Measurements from ENCODE around the gene ARHGEF4.

The ARHGEF4 gene

DNA sequence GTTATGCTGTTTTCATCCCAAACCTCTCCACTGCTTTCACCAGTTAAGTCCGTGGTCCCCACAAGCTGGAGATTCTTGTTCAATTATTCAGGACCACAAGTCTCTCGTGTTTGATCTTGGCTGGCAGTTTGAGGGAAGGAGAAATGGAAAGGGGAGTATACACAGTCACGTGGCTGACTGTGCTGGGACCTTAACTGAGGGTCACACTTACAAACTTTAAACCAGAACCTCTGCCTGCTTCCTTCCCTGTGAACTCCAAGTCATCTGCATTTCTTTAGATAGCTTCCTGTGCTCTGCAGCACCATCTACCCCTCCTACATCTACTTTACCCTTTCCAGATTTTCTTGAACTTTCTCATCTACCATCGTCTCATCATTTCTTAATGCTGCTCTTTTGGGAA lies 91.7 kb downstream of the ARHGEF4 start:
- H4K12ac ChIP-seq (ENCODE audit: low read depth, low read length), result no peak overlapping the region
- H3K4me1 ChIP-seq (ENCODE audit: control insufficient read depth in 1 of 2, insufficient read depth in 2 of 2, low read length in 2 of 2), result no peaks in the 10 kb centered on the region
- no peak overlapping the region for H3K4me3 ChIP-seq (ENCODE audit: low read depth, low read length)
- peaks cover 3% of the 10 kb centered on the region for H3K9me3 ChIP-seq (ENCODE audit: insufficient read depth, low read depth, low read length)
- H3K4me2 ChIP-seq (ENCODE audit: low read length), result no peak overlapping the region
- no peak overlapping the region for H2BK12ac ChIP-seq (ENCODE audit: low read length)
- no peaks in the 10 kb centered on the region for H3K27me3 ChIP-seq (ENCODE audit: insufficient read depth, low read length)
- no peak overlapping the region for H3K9ac ChIP-seq (ENCODE audit: low read length)
- no peaks in the 10 kb centered on the region for H3K36me3 ChIP-seq (ENCODE audit: control insufficient read depth in 1 of 2, insufficient read depth in 2 of 2, low read length in 2 of 2)
- H3K79me1 ChIP-seq (ENCODE audit: low read length), result no peaks in the 10 kb centered on the region
- H4K8ac ChIP-seq (ENCODE audit: low read depth, low read length), result no peak overlapping the region
- H3K27ac ChIP-seq (ENCODE audit: low read depth, low read length), result no peak overlapping the region
- H2BK5ac ChIP-seq (ENCODE audit: low read depth, low read length, poor library complexity), result no peak overlapping the region
- no peak overlapping the region for H3K18ac ChIP-seq (ENCODE audit: low read length)
- H2AK5ac ChIP-seq (ENCODE audit: low read length), result no peak overlapping the region
- no peak overlapping the region for H3K23ac ChIP-seq (ENCODE audit: low read length)
- WGBS (ENCODE audit: extremely low coverage, insufficient coverage, insufficient read length), result 100% methylated on average over 1 of the region's 4 CpGs
- H3K4ac ChIP-seq (ENCODE audit: low read depth, low read length), result no peak overlapping the region
- no peak overlapping the region for H2BK120ac ChIP-seq (ENCODE audit: insufficient read depth, low read length, poor library complexity)
- DNase-seq, result no peak
- H3K79me2 ChIP-seq (ENCODE audit: control insufficient read depth, insufficient read depth, low read length, poor library complexity), result no peaks in the 10 kb centered on the region
- no peak overlapping the region for H2AFZ ChIP-seq (ENCODE audit: insufficient read depth, low read length, poor library complexity)
- no peak overlapping the region for H3K14ac ChIP-seq (ENCODE audit: low read length)
- H4K91ac ChIP-seq (ENCODE audit: low read depth, low read length), result no peak overlapping the region

DNA sequence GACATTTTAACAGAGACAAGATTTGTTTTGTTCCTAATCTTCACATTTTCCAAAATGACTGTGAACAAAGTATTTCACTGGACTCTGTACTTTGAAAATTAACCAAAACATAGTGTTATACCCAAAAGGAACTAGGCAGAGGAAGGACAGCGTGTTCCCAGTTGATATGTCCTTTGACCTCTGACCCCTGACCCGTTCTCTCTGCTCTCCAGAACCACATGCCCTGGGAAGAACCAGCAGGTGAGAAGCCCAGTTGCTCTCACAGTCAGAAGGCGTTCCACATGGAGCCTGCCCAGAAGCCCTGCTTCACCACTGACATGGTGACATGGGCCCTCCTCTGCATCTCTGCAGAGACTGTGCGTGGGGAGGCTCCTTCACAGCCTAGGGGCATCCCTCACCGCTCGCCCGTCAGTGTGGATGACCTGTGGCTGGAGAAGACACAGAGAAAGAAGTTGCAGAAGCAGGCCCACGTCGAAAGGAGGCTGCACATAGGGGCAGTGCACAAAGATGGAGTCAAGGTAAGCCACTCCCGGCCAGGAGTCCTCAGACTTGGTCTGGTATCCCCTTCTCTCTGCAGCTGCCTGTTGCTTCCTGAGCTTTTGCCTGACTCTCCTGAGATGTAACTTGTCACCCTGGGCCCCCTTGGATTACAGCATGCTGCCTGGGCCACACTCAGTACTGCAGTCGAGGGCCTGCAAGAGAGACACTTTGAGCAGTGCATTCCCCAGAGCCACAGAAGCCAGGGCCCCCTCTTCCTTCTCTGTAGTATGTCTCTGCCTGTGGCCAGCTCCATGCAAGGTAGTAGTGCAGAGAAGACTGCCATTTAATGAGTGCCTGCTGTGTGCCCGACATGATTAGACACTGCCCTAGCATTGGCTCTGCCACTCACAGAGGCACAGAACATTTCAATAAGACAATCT lies 94.3 kb downstream of the ARHGEF4 start:
- no peak for DNase-seq
- Histone ChIP-seq H3K79me2 (ENCODE audit: control insufficient read depth, insufficient read depth, low read length, poor library complexity) (no peaks in the 10 kb centered on the region), H3K36me3 (ENCODE audit: control insufficient read depth in 1 of 2, insufficient read depth in 2 of 2, low read length in 2 of 2) (no peaks in the 10 kb centered on the region), H4K12ac (ENCODE audit: low read depth, low read length) (no peak overlapping the region), H3K18ac (ENCODE audit: low read length) (no peak overlapping the region), H3K27me3 (ENCODE audit: insufficient read depth, low read length) (no peaks in the 10 kb centered on the region), H3K14ac (ENCODE audit: low read length) (no peak overlapping the region), H2BK12ac (ENCODE audit: low read length) (no peak overlapping the region), H3K4me1 (ENCODE audit: control insufficient read depth in 1 of 2, insufficient read depth in 2 of 2, low read length in 2 of 2) (no peaks in the 10 kb centered on the region), H3K9me3 (ENCODE audit: insufficient read depth, low read depth, low read length) (peaks cover 3% of the 10 kb centered on the region), H3K4me3 (ENCODE audit: low read depth, low read length) (no peak overlapping the region), H3K27ac (ENCODE audit: low read depth, low read length) (no peak overlapping the region), H3K4me2 (ENCODE audit: low read length) (no peak overlapping the region), H4K8ac (ENCODE audit: low read depth, low read length) (no peak overlapping the region), H3K23ac (ENCODE audit: low read length) (no peak overlapping the region), H2BK5ac (ENCODE audit: low read depth, low read length, poor library complexity) (no peak overlapping the region), H2AK5ac (ENCODE audit: low read length) (no peak overlapping the region), H2AFZ (ENCODE audit: insufficient read depth, low read length, poor library complexity) (no peak overlapping the region), H3K4ac (ENCODE audit: low read depth, low read length) (no peak overlapping the region), H2BK120ac (ENCODE audit: insufficient read depth, low read length, poor library complexity) (no peak overlapping the region), H3K79me1 (ENCODE audit: low read length) (no peaks in the 10 kb centered on the region), H3K9ac (ENCODE audit: low read length) (no peak overlapping the region), H4K91ac (ENCODE audit: low read depth, low read length) (no peak overlapping the region)
- WGBS (ENCODE audit: extremely low coverage, insufficient coverage, insufficient read length), result no CpG with 5 or more reads among the region's 12 CpGs

DNA sequence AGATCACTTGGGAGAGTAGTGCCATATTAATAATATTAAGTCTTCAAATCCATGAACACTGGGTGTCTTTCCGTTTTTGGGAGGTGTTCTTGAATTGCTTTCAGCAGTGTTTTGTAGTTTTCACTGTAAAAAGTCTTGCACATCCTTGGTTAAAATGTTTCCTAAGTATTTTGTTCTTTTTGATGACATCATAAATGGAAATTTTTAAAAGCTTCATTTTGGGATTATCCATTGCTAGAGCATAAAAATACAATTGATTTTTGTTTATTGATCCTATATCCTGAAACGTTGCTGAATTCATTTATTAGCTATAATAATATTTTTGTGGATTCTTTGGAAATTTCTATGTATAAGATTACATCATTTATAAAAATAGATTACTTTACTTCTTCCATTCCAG lies 96.8 kb downstream of the ARHGEF4 start:
- DNase-seq, result no peak
- H2BK5ac ChIP-seq (ENCODE audit: low read depth, low read length, poor library complexity), result no peak overlapping the region
- no peak overlapping the region for H3K4me3 ChIP-seq (ENCODE audit: low read depth, low read length)
- H3K36me3 ChIP-seq (ENCODE audit: control insufficient read depth in 1 of 2, insufficient read depth in 2 of 2, low read length in 2 of 2), result no peaks in the 10 kb centered on the region
- H2AK5ac ChIP-seq (ENCODE audit: low read length), result no peak overlapping the region
- H3K79me2 ChIP-seq (ENCODE audit: control insufficient read depth, insufficient read depth, low read length, poor library complexity), result no peaks in the 10 kb centered on the region
- no peak overlapping the region for H3K4me2 ChIP-seq (ENCODE audit: low read length)
- no peak overlapping the region for H3K27ac ChIP-seq (ENCODE audit: low read depth, low read length)
- WGBS (ENCODE audit: extremely low coverage, insufficient coverage, insufficient read length), result no CpG with 5 or more reads among the region's 2 CpGs
- no peak overlapping the region for H4K12ac ChIP-seq (ENCODE audit: low read depth, low read length)
- H3K4me1 ChIP-seq (ENCODE audit: control insufficient read depth in 1 of 2, insufficient read depth in 2 of 2, low read length in 2 of 2), result no peaks in the 10 kb centered on the region
- no peak overlapping the region for H2BK12ac ChIP-seq (ENCODE audit: low read length)
- no peak overlapping the region for H3K23ac ChIP-seq (ENCODE audit: low read length)
- H2BK120ac ChIP-seq (ENCODE audit: insufficient read depth, low read length, poor library complexity), result no peak overlapping the region
- no peak overlapping the region for H3K18ac ChIP-seq (ENCODE audit: low read length)
- no peak overlapping the region for H2AFZ ChIP-seq (ENCODE audit: insufficient read depth, low read length, poor library complexity)
- no peaks in the 10 kb centered on the region for H3K27me3 ChIP-seq (ENCODE audit: insufficient read depth, low read length)
- no peak overlapping the region for H3K4ac ChIP-seq (ENCODE audit: low read depth, low read length)
- no peak overlapping the region for H3K9ac ChIP-seq (ENCODE audit: low read length)
- H4K8ac ChIP-seq (ENCODE audit: low read depth, low read length), result no peak overlapping the region
- H3K79me1 ChIP-seq (ENCODE audit: low read length), result no peaks in the 10 kb centered on the region
- peaks cover 2% of the 10 kb centered on the region for H3K9me3 ChIP-seq (ENCODE audit: insufficient read depth, low read depth, low read length)
- no peak overlapping the region for H4K91ac ChIP-seq (ENCODE audit: low read depth, low read length)
- H3K14ac ChIP-seq (ENCODE audit: low read length), result no peak overlapping the region

DNA sequence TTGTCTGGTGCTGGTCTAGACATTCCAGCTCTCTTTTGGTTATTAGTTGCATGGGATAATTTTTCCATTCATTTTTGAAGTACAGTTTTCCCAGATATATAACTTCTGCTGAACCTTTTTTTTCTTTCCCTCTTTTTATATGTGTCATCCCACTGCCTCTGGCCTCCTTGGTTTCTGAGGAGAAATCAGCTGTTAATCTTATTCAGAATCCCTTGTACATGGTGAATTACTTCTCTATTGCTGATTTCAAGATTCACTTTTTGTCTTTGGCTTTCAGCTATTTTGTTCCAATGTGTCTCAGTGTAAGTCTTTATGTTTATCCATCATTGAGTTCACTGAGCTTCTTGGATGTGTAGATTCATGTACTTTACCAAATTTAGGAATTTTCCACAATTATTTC lies 99.7 kb downstream of the ARHGEF4 start:
- Histone ChIP-seq H3K4ac (ENCODE audit: low read depth, low read length) (no peak overlapping the region), H3K18ac (ENCODE audit: low read length) (no peak overlapping the region), H3K4me3 (ENCODE audit: low read depth, low read length) (no peak overlapping the region), H3K9ac (ENCODE audit: low read length) (no peak overlapping the region), H3K36me3 (ENCODE audit: control insufficient read depth in 1 of 2, insufficient read depth in 2 of 2, low read length in 2 of 2) (no peaks in the 10 kb centered on the region), H3K27ac (ENCODE audit: low read depth, low read length) (no peak overlapping the region), H3K27me3 (ENCODE audit: insufficient read depth, low read length) (no peaks in the 10 kb centered on the region), H4K12ac (ENCODE audit: low read depth, low read length) (no peak overlapping the region), H2BK5ac (ENCODE audit: low read depth, low read length, poor library complexity) (no peak overlapping the region), H2AFZ (ENCODE audit: insufficient read depth, low read length, poor library complexity) (no peak overlapping the region), H3K23ac (ENCODE audit: low read length) (no peak overlapping the region), H3K9me3 (ENCODE audit: insufficient read depth, low read depth, low read length) (peaks cover 2% of the 10 kb centered on the region), H4K8ac (ENCODE audit: low read depth, low read length) (no peak overlapping the region), H2BK12ac (ENCODE audit: low read length) (no peak overlapping the region), H4K91ac (ENCODE audit: low read depth, low read length) (no peak overlapping the region), H3K79me2 (ENCODE audit: control insufficient read depth, insufficient read depth, low read length, poor library complexity) (no peaks in the 10 kb centered on the region), H3K14ac (ENCODE audit: low read length) (no peak overlapping the region), H2AK5ac (ENCODE audit: low read length) (no peak overlapping the region), H3K4me1 (ENCODE audit: control insufficient read depth in 1 of 2, insufficient read depth in 2 of 2, low read length in 2 of 2) (no peaks in the 10 kb centered on the region), H2BK120ac (ENCODE audit: insufficient read depth, low read length, poor library complexity) (no peak overlapping the region), H3K4me2 (ENCODE audit: low read length) (no peak overlapping the region), H3K79me1 (ENCODE audit: low read length) (no peaks in the 10 kb centered on the region)
- DNase-seq, result no peak
